Activated CD4-positive, alpha-beta T cell treated with anti-CD3 and anti-CD28 coated beads, Interleukin-2, amount 50 U/mL, for 4 hours (primary cell): Measurements from ENCODE around the gene GFAP.
A peak's percentile ranks its signal among the peaks of the same experiment; 100 is the strongest.

Experiments
- DNase-seq, 2 experiments: peaks; one replicate each; pipeline ENCODE4 v3.0.0-alpha.2; 2020

Gene GFAP

GRCh38 chr17:44898768-44899073, 16.6 kb downstream of the GFAP start:
- no peak for DNase-seq

DNA sequence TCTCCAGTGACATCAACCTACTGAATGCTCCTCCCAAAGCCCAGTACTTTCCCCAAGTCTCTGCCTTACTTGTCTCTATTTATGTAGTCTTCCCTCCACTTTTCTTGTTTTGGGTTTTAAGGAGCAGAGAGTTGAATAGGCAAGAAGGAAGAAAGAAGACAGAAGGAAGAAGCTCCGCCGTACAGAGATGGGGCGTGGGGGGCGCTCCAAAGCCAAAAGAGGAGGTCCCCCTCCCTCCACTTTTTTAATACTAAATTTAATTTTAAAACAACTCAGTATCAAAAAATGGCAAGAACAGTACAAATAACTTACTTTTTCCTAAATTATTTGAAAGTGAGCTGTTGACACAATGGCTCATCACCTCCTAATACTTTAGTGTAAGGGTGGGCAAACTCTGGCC, 20.7 kb downstream of the GFAP start:
- DNase-seq = no peak

DNA sequence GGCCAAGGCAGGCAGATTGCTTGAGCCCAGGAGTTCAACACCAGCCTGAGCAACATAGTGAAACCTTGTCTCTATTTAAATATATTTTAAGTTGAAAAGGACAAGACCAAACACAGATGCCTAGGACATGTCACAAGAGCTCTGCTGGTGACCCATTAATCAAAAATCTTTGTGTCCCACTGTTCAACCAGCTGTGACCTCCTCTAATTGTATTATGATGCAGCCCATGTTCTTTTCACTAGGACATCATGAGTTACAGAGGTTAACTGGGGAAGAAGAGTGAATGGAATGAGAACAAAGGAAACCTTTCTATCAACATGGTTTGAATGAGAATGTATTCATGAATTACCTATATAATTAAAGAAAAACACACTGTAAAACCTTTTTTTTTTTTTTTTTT, 23.1 kb downstream of the GFAP start:
- no peak for DNase-seq

- DNase-seq = no peak
These were observed 26.3 kb downstream of the GFAP start for GRCh38 chr17:44889003-44889402.

- DNase-seq = no peak
These were observed 27.0 kb downstream of the GFAP start for GRCh38 chr17:44887971-44888954.

DNA sequence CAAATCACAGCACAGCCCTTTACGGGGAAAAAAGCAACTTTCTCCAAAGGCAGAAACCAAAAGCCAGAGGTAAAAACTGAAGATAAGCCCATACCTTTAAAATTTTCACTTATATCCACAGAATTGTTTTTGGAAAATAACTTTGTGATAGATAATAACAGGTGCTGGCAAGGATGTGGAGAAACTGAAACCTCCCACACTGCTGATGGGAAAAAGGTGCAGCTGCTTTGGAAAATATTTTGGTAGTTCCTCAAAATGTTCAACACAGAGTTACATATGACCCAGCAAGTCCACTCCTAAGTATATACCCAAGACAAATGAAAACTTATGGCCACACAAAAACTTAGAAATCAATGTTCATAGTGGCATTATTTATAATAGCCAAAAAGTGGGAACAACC, 28.3 kb downstream of the GFAP start:
- DNase-seq = no peak

- DNase-seq = no peak
These were observed 30.4 kb downstream of the GFAP start for GRCh38 chr17:44884941-44885340.

DNA sequence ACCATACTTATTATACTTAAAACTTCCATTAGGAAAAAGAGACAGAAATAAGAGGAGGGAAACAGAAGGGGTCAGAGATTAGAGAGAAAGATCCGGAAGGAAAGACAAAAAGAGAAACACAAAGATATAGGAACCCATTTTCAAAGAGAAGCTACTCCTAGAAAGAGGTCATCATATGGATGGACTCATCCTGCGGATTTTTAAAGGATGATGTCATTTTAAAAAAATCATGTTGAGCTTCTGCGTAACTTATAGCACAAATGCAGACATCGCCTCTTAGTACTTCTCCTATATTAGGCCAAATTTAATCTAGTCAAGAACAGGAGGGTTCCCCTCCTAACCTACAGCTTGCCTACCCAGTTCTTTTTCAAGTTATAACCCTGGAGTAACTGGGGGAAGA, 34.2 kb downstream of the GFAP start:
- DNase-seq = no peak

DNA sequence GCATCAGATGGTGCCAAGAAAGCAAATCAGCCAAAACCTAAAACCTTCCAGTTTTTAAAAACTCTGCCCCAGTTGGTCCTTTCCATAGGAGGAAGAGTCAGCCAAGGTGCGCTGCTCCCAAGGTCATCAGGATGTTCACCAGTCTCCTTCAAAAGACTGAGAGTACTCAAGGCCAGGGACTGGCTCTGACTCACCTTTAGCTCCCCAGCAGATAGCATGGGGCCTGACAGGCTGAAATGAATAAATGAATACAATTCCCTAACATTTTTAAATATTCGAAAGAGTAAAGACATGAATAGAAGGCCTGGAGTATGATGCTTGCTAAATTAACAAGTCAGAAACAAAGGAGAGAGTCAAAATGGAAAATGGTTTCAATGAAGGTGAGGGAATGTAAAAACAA, 35.2 kb downstream of the GFAP start:
- DNase-seq = no peak

DNA sequence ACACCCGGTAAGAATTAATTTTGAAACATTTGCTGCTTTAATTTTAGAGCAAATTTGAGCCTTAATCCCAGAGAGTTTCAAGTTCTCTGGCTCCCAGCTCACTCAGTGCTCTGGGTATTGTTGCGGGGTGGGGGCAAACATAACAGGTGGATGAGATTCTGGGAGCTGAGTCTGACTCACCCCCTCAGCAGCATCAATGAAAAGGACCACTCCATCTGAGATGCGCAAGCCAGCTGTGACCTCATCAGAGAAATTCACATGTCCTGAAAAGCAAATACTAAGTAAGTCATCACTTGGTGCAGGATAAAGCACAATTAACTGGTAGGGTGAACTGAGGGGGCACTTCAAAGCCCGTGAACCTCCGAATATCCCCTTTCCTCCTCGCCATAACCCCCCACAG, 35.9 kb downstream of the GFAP start:
- DNase-seq = no peak

DNA sequence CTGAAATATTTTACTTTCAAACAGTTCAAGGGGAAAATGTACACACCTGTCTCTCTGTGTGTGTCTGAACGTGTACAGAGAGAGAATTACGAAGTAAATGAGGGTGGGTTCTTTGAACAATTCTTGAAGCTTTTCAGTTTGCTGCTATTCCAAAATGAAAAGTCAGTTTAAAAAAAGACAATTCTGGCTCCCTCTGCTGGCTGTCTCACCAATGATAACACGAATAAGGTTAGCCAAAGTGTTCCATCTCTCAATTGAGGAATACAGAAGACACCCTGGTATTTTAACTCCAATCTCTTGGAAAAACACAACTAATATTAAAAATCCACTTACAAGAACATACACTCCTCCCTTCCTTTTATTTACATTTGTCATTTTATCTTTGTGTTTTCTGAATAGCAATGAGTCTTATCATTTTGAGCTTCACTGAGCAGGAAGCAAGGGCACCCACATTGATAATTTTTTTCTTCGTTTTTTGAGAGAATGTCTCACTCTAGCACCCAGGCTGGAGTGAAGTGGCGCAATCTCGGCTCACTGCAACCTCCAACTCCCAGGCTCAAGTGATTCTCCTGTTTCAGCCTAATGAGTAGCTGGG, 36.6 kb downstream of the GFAP start:
- peak; percentile 9 to 12 for DNase-seq

DNA sequence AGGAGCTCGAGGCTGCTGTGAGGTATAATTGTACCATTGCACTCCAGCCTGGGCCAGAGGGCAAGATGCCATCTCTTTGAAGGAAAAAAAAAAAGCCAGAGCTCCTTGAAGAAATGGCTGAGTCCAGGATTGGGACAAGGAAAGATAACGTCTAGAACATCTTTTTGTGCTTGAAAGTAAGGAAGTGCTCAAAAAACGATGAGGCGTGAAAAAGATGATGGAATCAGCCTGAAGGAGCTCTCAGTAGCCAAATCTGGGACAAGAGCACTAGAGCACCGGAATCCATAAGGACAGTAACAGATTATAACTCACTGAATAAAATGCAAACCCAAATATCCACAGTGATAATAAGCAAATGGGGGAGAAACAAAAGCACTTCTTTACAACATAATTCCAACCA, 38.2 kb downstream of the GFAP start:
- no peak for DNase-seq

DNA sequence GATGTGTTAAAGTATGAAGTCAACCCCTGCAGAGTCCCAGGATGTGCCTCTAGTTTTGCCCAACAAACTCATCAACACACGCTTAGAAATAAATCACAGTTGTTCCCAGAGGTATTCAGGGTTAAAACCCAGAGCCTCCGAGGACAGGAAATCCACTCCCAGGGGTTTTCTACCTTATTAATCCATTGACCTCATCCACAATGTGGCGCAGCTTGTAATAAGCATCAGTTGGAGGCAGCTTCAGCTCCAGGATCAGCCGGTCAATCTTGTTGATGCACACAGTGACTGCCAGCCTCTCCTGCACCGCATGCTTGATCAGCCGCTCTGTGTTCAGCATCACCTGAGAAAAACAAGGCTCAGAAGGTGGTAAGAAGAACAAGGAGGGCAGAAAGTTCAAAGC, 39.5 kb downstream of the GFAP start:
- DNase-seq = no peak

DNA sequence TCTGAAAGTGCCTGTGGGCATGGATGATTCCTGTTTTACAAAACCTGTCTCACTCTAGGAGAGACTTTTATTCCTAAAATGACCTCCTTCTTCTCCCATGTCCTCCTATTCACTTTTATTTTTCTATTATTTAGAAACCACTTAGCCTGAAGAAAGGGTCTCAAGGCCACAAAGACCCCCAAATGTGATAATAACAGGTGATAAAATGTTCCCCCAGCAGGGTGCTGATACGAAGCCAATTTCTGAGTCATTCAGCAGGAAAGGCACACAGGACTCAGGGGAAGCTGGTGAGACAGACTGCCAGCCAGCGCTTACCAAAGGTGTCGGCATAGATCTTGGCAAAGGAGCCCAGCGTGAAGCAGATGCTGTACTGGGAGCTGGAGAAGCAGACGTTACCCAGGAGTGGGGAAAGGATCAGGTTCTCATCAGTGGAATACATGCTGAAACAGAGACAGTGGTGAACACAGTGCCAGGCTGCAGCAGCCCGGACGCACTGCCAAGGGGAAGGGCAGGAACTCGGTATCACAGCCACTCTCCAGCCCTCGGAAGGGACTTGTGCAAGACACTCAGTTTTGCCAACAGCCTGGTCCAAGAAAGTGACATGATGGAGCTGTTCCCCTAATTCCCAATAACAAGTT, 43.0 kb downstream of the GFAP start:
- no peak for DNase-seq

DNA sequence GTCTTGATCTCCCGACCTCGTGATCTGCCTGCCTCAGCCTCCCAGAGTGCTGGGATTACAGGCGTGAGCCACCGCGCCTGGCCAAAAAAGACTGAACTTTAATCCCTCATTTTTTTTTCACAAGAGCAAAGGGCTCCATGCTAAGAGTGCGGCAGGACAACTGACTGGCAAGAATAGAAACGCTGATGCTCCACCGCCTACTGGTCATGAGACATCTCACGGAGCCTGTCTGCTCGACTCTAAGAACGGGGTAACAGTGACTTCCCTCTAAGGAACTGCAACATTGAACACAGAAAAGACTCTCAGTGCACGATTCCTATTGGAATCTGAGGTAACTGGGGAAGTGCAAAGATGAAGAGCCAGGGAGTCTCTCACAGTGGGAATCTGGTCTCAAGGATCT, 43.7 kb downstream of the GFAP start:
- no peak for DNase-seq

DNA sequence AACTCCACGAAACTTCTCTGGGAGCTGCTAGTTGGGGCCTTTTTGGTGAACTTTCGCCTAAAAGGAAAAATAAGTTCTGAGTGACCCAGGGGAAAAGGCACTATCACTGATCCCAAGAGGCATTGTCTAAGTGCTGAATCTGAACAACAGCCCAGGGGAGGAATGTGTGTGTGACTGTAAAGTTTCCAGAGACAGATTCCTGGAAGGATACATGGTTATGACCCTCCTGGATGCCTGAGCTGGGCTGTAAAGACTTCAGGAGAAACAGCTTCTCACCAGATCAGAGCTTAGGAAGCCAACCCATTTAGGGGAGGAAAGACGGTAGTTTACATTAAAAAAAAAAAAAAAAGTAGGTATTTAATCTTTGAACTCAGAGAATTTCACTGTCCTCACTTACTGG, 47.5 kb downstream of the GFAP start:
- DNase-seq = no peak

DNA sequence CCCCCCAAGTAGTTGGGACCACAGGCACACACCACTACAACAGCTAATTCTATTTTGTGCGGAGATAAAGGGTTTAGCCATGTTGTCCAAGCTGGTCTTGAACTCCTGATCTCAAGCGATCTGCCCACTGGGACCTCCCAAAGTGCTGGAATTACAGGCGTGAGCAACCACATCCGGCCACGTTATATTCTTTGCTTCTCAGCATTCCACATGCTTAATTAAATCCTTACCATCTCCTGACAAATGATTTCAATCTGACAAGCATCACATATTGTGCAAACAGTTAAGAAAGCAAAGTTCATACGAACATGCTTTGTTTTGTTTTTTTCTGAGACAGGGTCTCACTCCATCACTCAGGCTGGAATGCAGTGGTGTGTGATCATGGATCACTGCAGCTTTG, 49.4 kb downstream of the GFAP start:
- no peak for DNase-seq

DNA sequence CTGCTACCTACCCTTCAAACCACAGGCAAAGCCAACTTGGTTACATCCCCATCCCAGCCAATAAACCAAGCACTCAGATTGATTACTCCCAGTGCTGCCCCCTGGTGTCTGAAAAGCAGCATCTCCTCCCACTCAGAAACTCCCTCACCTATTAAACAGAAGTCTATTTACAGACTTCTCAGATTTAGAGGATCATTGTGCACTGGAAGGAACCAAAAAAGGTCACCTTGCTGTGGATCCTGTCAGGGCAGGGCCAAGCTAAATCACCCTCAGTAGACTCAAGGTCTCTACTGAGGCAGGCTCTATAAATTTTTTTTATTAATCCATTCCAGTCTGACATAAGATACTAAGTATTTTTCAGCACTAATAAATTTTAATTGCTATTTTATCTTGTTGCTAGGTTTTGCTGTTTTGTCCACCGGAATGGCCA, 50.1 kb downstream of the GFAP start:
- peak; percentile 57 to 62 for DNase-seq

GRCh38 chr17:44864831-44865230, 50.5 kb downstream of the GFAP start:
- DNase-seq = no peak

DNA sequence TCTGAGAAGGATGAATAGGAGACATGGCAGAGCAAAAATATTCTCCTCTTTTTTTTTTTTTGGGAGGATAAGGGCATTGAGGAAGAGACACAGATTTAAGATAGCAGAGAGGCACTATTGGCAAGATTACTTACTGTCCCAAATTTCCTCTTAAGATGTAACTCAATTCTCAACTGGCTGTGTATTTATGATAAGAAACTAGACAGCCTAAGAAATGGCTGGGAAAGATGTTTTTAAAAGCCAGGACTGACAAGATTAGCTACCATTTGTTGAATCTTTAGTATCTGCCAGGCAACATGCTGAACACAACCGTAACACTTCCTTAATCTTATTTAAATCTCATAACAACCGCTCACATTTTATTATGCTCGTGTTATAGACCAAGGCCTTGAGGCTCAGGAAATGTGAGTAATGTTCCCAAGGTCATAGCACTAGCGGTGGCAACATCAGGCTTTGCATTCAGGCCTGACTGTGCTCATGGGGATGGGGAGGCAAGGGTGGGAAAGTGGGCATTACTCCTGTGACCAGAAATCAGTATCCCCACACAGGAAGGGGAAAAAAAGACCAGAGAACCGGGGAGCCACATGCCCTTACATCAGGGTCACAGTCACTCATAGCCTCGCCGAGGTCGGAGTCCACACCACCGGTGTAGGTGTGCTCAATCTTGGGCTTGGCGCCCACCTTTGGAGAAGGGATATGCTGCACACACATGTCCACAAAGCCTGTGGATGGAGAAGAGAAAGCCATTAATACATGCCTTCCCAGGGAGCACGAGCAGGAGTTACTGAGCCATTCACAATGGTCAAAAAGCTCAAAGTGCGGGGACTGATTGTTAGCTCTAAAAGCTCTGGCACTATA, 52.0 kb downstream of the GFAP start:
- no peak for DNase-seq

DNA sequence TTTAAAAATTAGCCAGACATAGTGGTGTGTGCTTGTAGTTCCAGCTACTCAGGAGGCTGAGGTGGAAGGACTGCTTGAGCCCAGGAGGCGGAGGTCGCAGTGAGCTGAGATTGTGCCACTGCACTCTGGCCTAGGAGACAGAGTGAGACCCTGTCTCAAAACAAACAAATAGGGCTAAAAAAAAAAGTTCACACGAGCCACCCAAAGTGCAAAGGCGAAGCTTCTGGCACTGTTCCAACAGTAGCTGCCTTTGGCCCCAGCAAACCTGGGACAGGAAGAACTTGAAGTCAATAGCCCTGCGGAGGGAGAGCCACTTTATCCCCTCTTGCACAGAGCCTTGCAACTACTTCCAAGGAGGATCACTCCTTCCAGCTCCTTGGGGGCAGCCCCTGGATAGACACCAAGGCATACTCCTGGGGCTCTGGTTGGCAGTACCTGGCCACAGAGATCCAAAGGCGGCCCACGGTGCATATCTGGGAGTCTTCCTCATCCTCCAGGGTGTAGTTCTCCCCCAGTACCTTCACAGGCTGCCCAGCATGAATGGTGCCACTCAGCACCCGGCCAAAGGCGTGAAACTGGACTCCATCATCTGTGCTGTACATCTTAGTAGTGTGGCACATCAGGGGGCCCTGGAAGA, 52.9 kb downstream of the GFAP start:
- DNase-seq = no peak

- DNase-seq = no peak
These were observed 55.6 kb downstream of the GFAP start for GRCh38 chr17:44859701-44860100.

- no peak for DNase-seq
These were observed 61.1 kb downstream of the GFAP start for GRCh38 chr17:44854192-44854591.
